Vagina (tissue), 2 donors: ENCODE data around the gene ARID1B. TPM values are rescaled to one million over a fixed set of nuclear protein-coding genes. Genes with fewer than 3 reads are reported as not detected.
A peak's percentile ranks its signal among the peaks of the same experiment; 100 is the strongest.

Experiments
- DNase-seq, 2 donors: peaks; one replicate each; pipeline ENCODE4 v3.0.0-alpha.2; 2017; ENCODE audit errors: extremely low spot score in 2 of 2
- H3K27ac ChIP-seq: fragments of 200-600 bp; sonication (generic); one replicate; pipeline ENCODE4 v1.5.1; 2019
- H3K27me3 ChIP-seq: fragments of 200-600 bp; sonication (generic); one replicate; pipeline ENCODE4 v1.5.1; 2019
- H3K36me3 ChIP-seq, 2 donors: fragments of 200-600 bp; sonication (generic); one replicate each; pipeline ENCODE4 v1.5.1; 2017 to 2019
- H3K4me1 ChIP-seq: fragments of 200-600 bp; sonication (generic); one replicate; pipeline ENCODE4 v1.5.1; 2019
- H3K4me3 ChIP-seq, 2 donors: fragments of 200-600 bp; sonication (generic); 1 replicate in 1 of 2; 2 replicates in 1 of 2; pipeline ENCODE4 v1.5.1; 2016 to 2019
- H3K9me3 ChIP-seq: fragments of 200-600 bp; sonication (generic); one replicate; pipeline ENCODE4 v1.5.1; 2019
- POLR2A ChIP-seq, 2 donors: fragments of 450-650 bp; IDR thresholded peaks; one replicate each; pipeline ENCODE4 v1.6.1; 2017; ENCODE audit warnings: antibody characterized with exemption in 2 of 2, mild to moderate bottlenecking in 2 of 2, moderate library complexity in 2 of 2
- POLR2AphosphoS5 ChIP-seq, 2 donors: sonication (generic); formaldehyde crosslinking; IDR thresholded peaks; one replicate each; pipeline ENCODE4 v1.9.0; 2017; ENCODE audit warnings: antibody characterized with exemption in 2 of 2, mild to moderate bottlenecking in 2 of 2, low read depth in 1 of 2; ENCODE audit not compliant: insufficient read depth in 1 of 2
- intact Hi-C: fragments of 100-400 bp; cut with DNase I; formaldehyde crosslinking; loops from one replicate; pipeline ENCODE4 v1.15.1; 2023
- total RNA-seq: library from RNA; depleted of rRNA; stranded (reverse); fragments of >200 nt; gene quantifications from one replicate; pipeline ENCODE4 v1.2.3, GENCODE V29; 2016
- TF ChIP-seq, protein P1 (sequence below), 3 experiments: fragments of 450-650 bp in 2 of 3; fragments of 200-600 bp in 1 of 3; sonication (generic) in 1 of 3; IDR thresholded peaks; one replicate each; pipeline ENCODE4 v1.5.1; 2017 to 2019; ENCODE audit warnings: antibody characterized with exemption in 3 of 3, mild to moderate bottlenecking in 2 of 3, moderate library complexity in 2 of 3

The ARID1B gene
- total RNA-seq, 1 donor from 2014 or later, result 141 TPM

DNA sequence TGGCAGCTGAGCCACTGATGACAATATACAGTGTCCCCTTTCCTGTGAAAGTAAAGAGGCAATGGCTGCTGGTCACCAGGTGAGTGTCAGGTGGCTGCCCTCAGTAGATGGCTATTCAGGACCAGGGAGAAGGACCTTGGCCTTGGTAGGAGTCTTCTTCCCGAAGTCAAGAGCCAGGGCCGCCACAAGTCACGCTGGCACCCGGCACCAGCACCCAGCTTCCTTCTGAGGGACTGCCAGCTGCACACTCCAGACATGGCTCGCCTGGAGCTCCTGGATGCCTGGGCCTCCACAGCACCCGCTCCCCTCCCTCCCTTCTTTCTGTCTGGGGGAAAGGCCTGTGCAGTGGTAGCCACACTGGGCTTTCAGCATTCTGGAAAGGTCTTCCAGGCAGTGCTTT lies 419.2 kb downstream of the ARID1B start:
- H3K36me3 ChIP-seq, result peaks cover 0 to 38% of the 10 kb centered on the region in 2 donors
- no peaks in the 10 kb centered on the region for H3K27me3 ChIP-seq
- intact Hi-C loops, result no loop called here
- H3K4me1 ChIP-seq, result peaks cover 14% of the 10 kb centered on the region
- TF ChIP-seq, protein P1, sequence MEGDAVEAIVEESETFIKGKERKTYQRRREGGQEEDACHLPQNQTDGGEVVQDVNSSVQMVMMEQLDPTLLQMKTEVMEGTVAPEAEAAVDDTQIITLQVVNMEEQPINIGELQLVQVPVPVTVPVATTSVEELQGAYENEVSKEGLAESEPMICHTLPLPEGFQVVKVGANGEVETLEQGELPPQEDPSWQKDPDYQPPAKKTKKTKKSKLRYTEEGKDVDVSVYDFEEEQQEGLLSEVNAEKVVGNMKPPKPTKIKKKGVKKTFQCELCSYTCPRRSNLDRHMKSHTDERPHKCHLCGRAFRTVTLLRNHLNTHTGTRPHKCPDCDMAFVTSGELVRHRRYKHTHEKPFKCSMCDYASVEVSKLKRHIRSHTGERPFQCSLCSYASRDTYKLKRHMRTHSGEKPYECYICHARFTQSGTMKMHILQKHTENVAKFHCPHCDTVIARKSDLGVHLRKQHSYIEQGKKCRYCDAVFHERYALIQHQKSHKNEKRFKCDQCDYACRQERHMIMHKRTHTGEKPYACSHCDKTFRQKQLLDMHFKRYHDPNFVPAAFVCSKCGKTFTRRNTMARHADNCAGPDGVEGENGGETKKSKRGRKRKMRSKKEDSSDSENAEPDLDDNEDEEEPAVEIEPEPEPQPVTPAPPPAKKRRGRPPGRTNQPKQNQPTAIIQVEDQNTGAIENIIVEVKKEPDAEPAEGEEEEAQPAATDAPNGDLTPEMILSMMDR (IDR thresholded peaks at IDR 0.05), result no peak
- no peak for TF ChIP-seq POLR2A (IDR thresholded peaks at IDR 0.05)
- no peak for TF ChIP-seq POLR2AphosphoS5 (IDR thresholded peaks at IDR 0.05; ENCODE audit: insufficient read depth in 1 of 2, low read depth in 1 of 2)
- no peak overlapping the region for H3K4me3 ChIP-seq
- H3K27ac ChIP-seq, result no peak overlapping the region
- H3K9me3 ChIP-seq, result no peaks in the 10 kb centered on the region
- DNase-seq, result no peak

DNA sequence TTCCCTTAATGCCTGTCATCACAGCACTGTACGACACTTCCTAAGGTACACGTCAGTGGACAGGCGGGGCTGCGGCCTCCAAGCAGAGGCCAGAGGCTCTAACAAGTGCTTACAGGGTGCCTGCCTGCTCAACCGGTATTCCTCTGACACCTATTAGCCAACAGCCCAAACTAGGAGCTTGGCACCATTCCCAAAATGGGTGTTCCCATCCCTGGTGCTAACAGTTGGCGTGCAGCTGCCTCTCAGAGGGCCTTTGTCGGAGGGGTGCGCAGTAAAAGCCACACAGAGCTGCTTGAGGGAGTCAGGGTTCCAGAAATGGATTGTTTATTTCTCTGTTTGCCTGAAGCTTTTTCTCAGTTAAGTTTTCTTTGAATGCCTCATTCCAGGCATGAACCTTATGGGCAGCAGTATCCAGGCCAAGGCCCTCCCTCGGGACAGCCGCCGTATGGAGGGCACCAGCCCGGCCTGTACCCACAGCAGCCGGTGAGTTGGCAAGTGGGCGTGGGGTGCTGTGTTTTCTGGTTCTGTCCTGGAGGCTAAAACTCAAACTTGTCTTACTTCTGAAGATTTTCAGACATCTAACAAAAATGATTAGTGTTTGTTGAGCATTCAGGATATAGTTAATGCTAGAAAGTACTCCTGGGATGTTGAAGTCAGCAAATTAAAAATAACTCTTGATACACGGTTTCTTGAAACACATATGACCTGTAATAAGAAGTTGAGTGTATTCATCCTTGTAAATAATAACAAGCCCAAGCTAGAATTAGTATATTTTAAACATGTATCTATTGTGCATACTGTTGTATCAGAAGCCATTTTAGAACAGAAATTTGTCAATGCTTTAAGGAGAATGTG lies 421.5 kb downstream of the ARID1B start:
- intact Hi-C loops, result no loop called here
- Histone ChIP-seq H3K9me3 (no peaks in the 10 kb centered on the region), H3K4me3 (no peak overlapping the region), H3K27me3 (no peaks in the 10 kb centered on the region), H3K4me1 (peaks cover 14% of the 10 kb centered on the region), H3K36me3 (peaks cover 0 to 54% of the 10 kb centered on the region in 2 donors), H3K27ac (peak overlapping the region; percentile 43)
- DNase-seq, result no peak
- peak; percentile 17 to 87 for TF ChIP-seq POLR2AphosphoS5 (IDR thresholded peaks at IDR 0.05; ENCODE audit: insufficient read depth in 1 of 2, low read depth in 1 of 2)
- no peak for TF ChIP-seq POLR2A (IDR thresholded peaks at IDR 0.05)

DNA sequence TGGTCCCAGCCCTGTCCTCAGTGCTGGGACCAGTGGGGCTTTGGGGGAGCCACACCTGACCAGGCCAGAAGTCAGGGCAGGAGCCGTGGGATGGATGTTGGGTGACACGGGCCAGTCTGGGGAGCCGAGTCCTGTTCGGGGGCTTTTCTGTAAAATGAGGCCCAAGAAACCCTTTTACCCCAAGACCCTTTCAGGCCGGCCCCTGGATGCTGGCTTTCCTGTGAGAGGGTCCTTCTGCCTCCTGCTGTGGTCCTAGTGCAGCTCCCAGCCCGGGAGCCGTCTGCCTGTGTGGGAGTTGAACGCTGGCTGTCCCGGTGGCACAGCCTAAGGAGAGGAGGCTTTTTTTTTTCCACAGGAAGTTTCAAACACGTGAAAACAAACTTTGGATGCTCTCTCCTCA lies 422.9 kb downstream of the ARID1B start:
- no peak for DNase-seq
- Histone ChIP-seq H3K4me1 (peaks cover 14% of the 10 kb centered on the region), H3K27ac (no peak overlapping the region), H3K4me3 (no peak overlapping the region), H3K9me3 (no peaks in the 10 kb centered on the region), H3K36me3 (peaks cover 0 to 68% of the 10 kb centered on the region in 2 donors), H3K27me3 (no peaks in the 10 kb centered on the region)
- intact Hi-C loops, result no loop called here
- TF ChIP-seq POLR2A (IDR thresholded peaks at IDR 0.05), result no peak
- TF ChIP-seq, protein P1 (IDR thresholded peaks at IDR 0.05), result no peak
- TF ChIP-seq POLR2AphosphoS5 (IDR thresholded peaks at IDR 0.05; ENCODE audit: insufficient read depth in 1 of 2, low read depth in 1 of 2), result no peak

DNA sequence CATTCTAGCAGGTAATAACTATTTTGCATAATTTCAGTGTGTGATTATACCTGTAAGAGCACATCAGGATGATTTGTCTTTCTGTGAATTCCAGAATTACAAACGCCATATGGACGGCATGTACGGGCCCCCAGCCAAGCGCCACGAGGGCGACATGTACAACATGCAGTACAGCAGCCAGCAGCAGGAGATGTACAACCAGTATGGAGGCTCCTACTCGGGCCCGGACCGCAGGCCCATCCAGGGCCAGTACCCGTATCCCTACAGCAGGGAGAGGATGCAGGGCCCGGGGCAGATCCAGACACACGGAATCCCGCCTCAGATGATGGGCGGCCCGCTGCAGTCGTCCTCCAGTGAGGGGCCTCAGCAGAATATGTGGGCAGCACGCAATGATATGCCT lies 423.4 kb downstream of the ARID1B start:
- H3K36me3 ChIP-seq, result peaks cover 0 to 71% of the 10 kb centered on the region in 2 donors
- TF ChIP-seq POLR2AphosphoS5 (IDR thresholded peaks at IDR 0.05; ENCODE audit: insufficient read depth in 1 of 2, low read depth in 1 of 2), result no peak
- TF ChIP-seq POLR2A (IDR thresholded peaks at IDR 0.05), result no peak
- TF ChIP-seq, protein P1 (IDR thresholded peaks at IDR 0.05), result no peak

DNA sequence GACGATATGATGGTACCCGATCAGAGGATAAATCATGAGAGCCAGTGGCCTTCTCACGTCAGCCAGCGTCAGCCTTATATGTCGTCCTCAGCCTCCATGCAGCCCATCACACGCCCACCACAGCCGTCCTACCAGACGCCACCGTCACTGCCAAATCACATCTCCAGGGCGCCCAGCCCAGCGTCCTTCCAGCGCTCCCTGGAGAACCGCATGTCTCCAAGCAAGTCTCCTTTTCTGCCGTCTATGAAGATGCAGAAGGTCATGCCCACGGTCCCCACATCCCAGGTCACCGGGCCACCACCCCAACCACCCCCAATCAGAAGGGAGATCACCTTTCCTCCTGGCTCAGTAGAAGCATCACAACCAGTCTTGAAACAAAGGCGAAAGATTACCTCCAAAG lies 423.9 kb downstream of the ARID1B start:
- H3K27me3 ChIP-seq, result no peaks in the 10 kb centered on the region
- no peak overlapping the region for H3K4me3 ChIP-seq
- peaks cover 14% of the 10 kb centered on the region for H3K4me1 ChIP-seq
- TF ChIP-seq, protein P1 (IDR thresholded peaks at IDR 0.05), result no peak
- no peak for TF ChIP-seq POLR2AphosphoS5 (IDR thresholded peaks at IDR 0.05; ENCODE audit: insufficient read depth in 1 of 2, low read depth in 1 of 2)
- no peak for TF ChIP-seq POLR2A (IDR thresholded peaks at IDR 0.05)
- peaks cover 0 to 70% of the 10 kb centered on the region in 2 donors for H3K36me3 ChIP-seq
- no peak for DNase-seq
- no peaks in the 10 kb centered on the region for H3K9me3 ChIP-seq
- no peak overlapping the region for H3K27ac ChIP-seq
- intact Hi-C loops, result no loop called here

More for the DNA sequence above, 423.4 kb downstream of the ARID1B start:
- Histone ChIP-seq H3K4me1 (peaks cover 14% of the 10 kb centered on the region), H3K27ac (no peak overlapping the region), H3K27me3 (no peaks in the 10 kb centered on the region), H3K4me3 (no peak overlapping the region), H3K9me3 (no peaks in the 10 kb centered on the region)
- DNase-seq, result no peak
- intact Hi-C loops, result no loop called here
